Measurements from ENCODE around the gene HBB. TPM values are rescaled to one million over a fixed set of nuclear protein-coding genes. Genes with fewer than 3 reads are reported as not detected.
A peak's percentile ranks its signal among the peaks of the same experiment; 100 is the strongest.

The HBB gene
- total and polyA plus RNA-seq, 2 of the 4 experiments (the other 2 are of a cell fraction) = 0.24 TPM; not detected in 1

GRCh38 chr11:5272395-5273017, 45.6 kb upstream of the HBB start:
- in situ Hi-C loops (cut with MboI; ENCODE audit: low sequenced_read_pairs) = no loop called here
- H3K4me3 ChIP-seq (ENCODE audit: insufficient read depth, low read depth, low read length) = no peak overlapping the region

More at GRCh38 chr11:5272395-5273017, 45.6 kb upstream of the HBB start:
- Histone ChIP-seq H3K9ac (ENCODE audit: low read depth, low read length) (no peak overlapping the region), H3K27ac (ENCODE audit: insufficient read depth, low read length) (no peak overlapping the region), H3K79me1 (ENCODE audit: low read depth in 1 of 2, low read length in 2 of 2) (no peaks in the 10 kb centered on the region), H2BK15ac (ENCODE audit: low read depth, low read length) (no peak overlapping the region), H2BK120ac (ENCODE audit: low read depth, low read length) (peak overlapping the region; percentile 64), H3K9me1 (ENCODE audit: insufficient read depth, low read length) (peaks cover 3% of the 10 kb centered on the region), H3K4me1 (ENCODE audit: control insufficient read depth, insufficient read depth, low read length) (peaks cover 3% of the 10 kb centered on the region), H3K56ac (ENCODE audit: extremely low read depth, insufficient read depth, low read length) (no peak overlapping the region), H4K20me1 (ENCODE audit: insufficient read depth, low read length) (no peaks in the 10 kb centered on the region), H2AFZ (replicated peaks; ENCODE audit: low read length, poor library complexity) (no peak overlapping the region), H4K5ac (ENCODE audit: low read depth, low read length) (no peak overlapping the region), H3K18ac (ENCODE audit: low read depth, low read length) (no peak overlapping the region), H4K8ac (ENCODE audit: low read depth in 2 of 2, low read length in 2 of 2) (no peak overlapping the region), H2AK5ac (ENCODE audit: low read depth, low read length) (no peak overlapping the region), H3K23ac (ENCODE audit: low read depth, low read length) (no peak overlapping the region), H3K4me2 (ENCODE audit: low read depth, low read length) (no peak overlapping the region), H3K9me3 (ENCODE audit: control insufficient read depth, insufficient read depth, low read length) (no peaks in the 10 kb centered on the region), H3K4ac (ENCODE audit: low read depth, low read length) (no peak overlapping the region), H4K91ac (ENCODE audit: insufficient read depth, low read depth, low read length) (no peak overlapping the region), H2BK20ac (ENCODE audit: low read depth, low read length) (peak overlapping the region; percentile 82), H2BK5ac (ENCODE audit: low read depth, low read length, poor library complexity, severe bottlenecking) (no peak overlapping the region), H3K14ac (replicated peaks; ENCODE audit: low read depth, low read length) (peak overlapping the region; percentile 50; the same call in 1 of the 2 replicates), H3K36me3 (ENCODE audit: control insufficient read depth, insufficient read depth, low read length) (no peaks in the 10 kb centered on the region), H3K27me3 (ENCODE audit: control insufficient read depth, insufficient read depth, low read length) (no peaks in the 10 kb centered on the region), H2AK9ac (replicated peaks; ENCODE audit: low read depth, low read length, poor library complexity) (no peak overlapping the region)
- no CpG with 5 or more reads among the region's 4 CpGs for WGBS, 2 experiments (ENCODE audit: extremely low coverage in 2 of 2, insufficient read length in 1 of 2)
- dilution Hi-C loops (cut with HindIII; ENCODE audit: low sequenced_read_pairs, unreplicated experiment) = no loop called here
- CTCF ChIA-PET = no interaction called here
- POLR2A ChIA-PET (ENCODE audit: unreplicated experiment) = no interaction called here
- no peak for TF ChIP-seq BHLHE40 (IDR thresholded peaks at IDR 0.05; ENCODE audit: low read depth, low read length)
- ATAC-seq (ENCODE audit: low read depth) (no peak), DNase-seq (no peak)
- intact Hi-C loops (cut with micrococcal nuclease) = no loop called here
- no TSS peak for BruUV-seq (replicated peaks)
